NCI-H446 treated with DMSO at 0.1 percent for 48 hours (cell line): Measurements from ENCODE around the gene DDAH1.
A peak's percentile ranks its signal among the peaks of the same experiment; 100 is the strongest.

Experiments
- DNase-seq: peaks from one replicate; lab custom pipeline; 2025; lab: John Stamatoyannopoulos, UW

Gene DDAH1

GRCh38 chr1:85328713-85329397, 136.1 kb downstream of the DDAH1 start:
- no peak for DNase-seq

DNA sequence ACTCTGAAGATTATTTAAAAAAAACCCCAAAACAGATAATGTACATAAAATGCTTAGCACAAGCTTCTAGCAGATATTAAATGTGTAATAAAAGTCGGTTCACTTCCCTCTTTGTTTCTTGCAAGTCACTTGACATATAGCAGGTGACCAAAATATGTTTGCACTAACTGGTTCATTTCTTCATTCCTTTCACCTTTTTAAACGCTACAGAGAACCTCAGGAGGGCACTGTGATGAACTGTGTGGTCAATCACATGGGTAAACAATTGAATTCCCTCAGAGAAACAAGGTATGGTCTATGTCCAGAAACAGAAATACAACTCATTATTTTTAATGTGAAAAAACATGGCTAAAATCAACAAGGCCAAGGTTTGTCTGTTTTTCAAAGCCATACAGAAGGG, 137.2 kb downstream of the DDAH1 start:
- DNase-seq: no peak

GRCh38 chr1:85326851-85327250, 138.1 kb downstream of the DDAH1 start:
- DNase-seq: no peak

- no peak for DNase-seq
Measured at GRCh38 chr1:85326336-85326735, 138.6 kb downstream of the DDAH1 start.

GRCh38 chr1:85325920-85326319, 139.0 kb downstream of the DDAH1 start:
- no peak for DNase-seq

DNA sequence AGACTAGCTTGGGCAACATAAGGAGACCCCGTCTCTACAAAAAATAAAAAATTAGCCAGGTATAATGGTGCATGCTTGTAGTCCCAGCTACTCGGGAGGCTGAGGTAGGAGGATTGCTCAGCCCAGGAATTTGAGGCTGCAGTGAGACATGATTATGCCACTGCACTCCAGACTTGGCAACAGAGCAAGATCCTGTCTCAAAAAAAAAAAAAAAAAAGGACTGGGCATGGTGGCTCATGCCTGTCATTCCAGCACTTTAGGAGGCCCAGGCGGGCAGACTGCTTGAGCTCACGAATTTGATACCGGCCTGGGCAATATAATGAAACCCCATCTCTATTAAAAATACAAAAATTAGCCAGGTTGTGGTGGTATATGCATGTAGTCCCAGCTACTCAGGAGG, 141.2 kb downstream of the DDAH1 start:
- DNase-seq: no peak

GRCh38 chr1:85322655-85323054, 142.3 kb downstream of the DDAH1 start:
- no peak for DNase-seq

- no peak for DNase-seq
Measured at GRCh38 chr1:85321237-85321964, 143.6 kb downstream of the DDAH1 start.

GRCh38 chr1:85320371-85321131, 144.4 kb downstream of the DDAH1 start:
- no peak for DNase-seq

GRCh38 chr1:85319931-85320330, 145.0 kb downstream of the DDAH1 start:
- DNase-seq: no peak

DNA sequence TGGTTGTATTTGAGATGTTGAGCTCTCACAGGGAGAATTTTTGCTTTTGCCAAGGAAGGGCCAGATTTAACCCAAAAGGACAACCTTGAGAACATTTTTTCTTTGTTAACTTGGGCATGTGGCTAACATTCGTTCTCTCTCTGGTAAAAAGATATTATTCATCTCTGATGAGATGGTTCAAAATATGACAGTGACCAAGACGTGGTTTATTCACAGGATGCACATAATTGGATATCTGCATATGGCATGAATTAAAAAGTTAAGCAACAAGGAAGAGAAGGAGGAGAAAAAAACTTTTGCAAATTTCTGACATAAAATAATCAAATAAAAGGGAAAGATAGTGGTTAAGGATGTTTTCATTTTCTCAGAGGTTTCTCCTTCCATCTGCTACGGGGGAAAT, 145.5 kb downstream of the DDAH1 start:
- no peak for DNase-seq

DNA sequence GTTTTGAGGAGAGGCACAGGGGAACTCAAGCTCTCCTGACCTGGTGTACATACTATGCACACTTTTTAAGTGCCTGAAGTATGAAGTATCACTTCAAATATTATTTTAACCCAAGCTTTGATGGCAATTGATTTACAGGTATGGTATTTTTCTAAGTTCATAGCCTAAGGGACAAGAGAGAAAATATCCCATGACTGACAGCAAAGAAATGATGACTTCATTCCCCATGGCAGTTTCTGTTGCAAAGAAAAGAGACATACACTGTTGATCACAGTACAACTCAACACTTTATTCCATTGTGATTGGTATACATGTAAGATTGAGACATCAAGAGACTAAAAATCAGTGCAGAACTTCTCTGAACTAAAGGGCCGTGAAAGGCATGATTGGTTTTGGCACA, 146.7 kb downstream of the DDAH1 start:
- no peak for DNase-seq

- no peak for DNase-seq
Measured at GRCh38 chr1:85317560-85317959, 147.4 kb downstream of the DDAH1 start.

DNA sequence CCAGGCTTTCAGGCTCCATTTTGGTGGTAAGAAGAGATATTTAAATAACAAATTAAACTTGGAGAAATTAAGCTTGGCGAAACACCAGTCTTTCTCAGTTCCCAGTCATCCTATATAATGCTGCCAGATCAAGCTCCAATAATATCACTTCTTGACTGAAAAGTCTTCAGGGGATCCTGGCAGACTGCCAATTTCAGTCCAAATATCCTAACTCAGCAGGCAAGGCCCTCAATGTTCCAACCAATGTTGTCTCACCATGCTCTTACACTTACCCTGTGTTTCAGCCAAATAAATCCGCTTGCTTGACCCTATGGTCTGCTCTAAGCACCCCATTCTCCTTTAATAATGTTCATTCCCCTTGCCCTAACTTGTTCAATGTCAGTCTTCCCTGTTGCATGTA, 148.6 kb downstream of the DDAH1 start:
- peak; percentile 70 for DNase-seq

- DNase-seq: no peak
Measured at GRCh38 chr1:85315789-85316188, 149.2 kb downstream of the DDAH1 start.

GRCh38 chr1:85314726-85315125, 150.2 kb downstream of the DDAH1 start:
- DNase-seq: no peak

- DNase-seq: no peak
Measured at GRCh38 chr1:85313888-85314696, 150.9 kb downstream of the DDAH1 start.

- DNase-seq: no peak
Measured at GRCh38 chr1:85311818-85312217, 153.1 kb downstream of the DDAH1 start.

DNA sequence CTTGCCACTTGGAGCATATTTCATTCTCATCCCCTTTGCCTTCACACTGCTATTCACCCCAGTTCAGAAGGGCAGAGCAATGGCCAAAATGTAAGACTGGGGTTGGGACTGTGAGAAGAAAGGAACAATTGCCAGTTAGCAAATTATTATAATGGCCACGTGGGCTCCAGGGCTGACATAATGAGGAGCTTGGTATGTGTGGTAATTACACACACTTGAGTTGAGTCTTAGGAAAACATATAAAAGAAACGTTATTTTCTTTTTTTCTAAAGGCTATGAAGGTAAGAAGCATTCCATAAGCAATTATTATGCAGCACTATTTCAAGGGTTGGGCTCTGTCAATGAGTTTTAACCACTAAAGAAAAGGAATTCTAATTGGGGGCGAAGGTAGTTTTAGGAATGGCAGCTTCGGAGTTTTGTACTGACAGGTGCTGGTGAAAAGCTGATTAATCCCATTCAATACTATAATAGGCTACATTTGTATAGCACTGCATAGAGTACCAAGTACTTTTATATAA, 156.1 kb downstream of the DDAH1 start:
- no peak for DNase-seq

- DNase-seq: peak; percentile 74
Measured at GRCh38 chr1:85307987-85308832, 156.7 kb downstream of the DDAH1 start.

- DNase-seq: no peak
Measured at GRCh38 chr1:85306236-85306635, 158.7 kb downstream of the DDAH1 start.
